Gastroesophageal sphincter (tissue), 3 donors: Measurements from ENCODE around the gene SLMAP.

Experiments
- POLR2AphosphoS5 ChIP-seq: sonication (generic); formaldehyde crosslinking; IDR thresholded peaks from one replicate; pipeline ENCODE4 v1.6.1; 2017; ENCODE audit warnings: antibody characterized with exemption
- TF ChIP-seq, protein P1 (sequence below), 4 experiments: fragments of 200-600 bp in 2 of 4; fragments of 450-650 bp in 2 of 4; sonication (generic) in 1 of 4; IDR thresholded peaks; one replicate each; pipeline ENCODE4 v1.5.1; 2017 to 2019; ENCODE audit warnings: antibody characterized with exemption in 4 of 4, mild to moderate bottlenecking in 2 of 4, moderate library complexity in 2 of 4

GRCh38 chr3:57855943-57856342, 99.8 kb downstream of the SLMAP start:
- TF ChIP-seq, protein P1, sequence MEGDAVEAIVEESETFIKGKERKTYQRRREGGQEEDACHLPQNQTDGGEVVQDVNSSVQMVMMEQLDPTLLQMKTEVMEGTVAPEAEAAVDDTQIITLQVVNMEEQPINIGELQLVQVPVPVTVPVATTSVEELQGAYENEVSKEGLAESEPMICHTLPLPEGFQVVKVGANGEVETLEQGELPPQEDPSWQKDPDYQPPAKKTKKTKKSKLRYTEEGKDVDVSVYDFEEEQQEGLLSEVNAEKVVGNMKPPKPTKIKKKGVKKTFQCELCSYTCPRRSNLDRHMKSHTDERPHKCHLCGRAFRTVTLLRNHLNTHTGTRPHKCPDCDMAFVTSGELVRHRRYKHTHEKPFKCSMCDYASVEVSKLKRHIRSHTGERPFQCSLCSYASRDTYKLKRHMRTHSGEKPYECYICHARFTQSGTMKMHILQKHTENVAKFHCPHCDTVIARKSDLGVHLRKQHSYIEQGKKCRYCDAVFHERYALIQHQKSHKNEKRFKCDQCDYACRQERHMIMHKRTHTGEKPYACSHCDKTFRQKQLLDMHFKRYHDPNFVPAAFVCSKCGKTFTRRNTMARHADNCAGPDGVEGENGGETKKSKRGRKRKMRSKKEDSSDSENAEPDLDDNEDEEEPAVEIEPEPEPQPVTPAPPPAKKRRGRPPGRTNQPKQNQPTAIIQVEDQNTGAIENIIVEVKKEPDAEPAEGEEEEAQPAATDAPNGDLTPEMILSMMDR (IDR thresholded peaks at IDR 0.05), result no peak
- no peak for TF ChIP-seq POLR2AphosphoS5
